Upper lobe of left lung (tissue), 6 donors: ENCODE measurements around the gene HSPA1L. TPM values are rescaled to one million over a fixed set of nuclear protein-coding genes. Genes with fewer than 3 reads are reported as not detected.
A peak's percentile ranks its signal among the peaks of the same experiment; 100 is the strongest.
"Not testable (repeated sequence)": the region's sequence is repeated elsewhere in the genome, so short reads cannot be mapped to it uniquely, and the experiment has no call there.

Source experiments
- ATAC-seq, 2 donors: fragments of 200-7000 bp; cut with Tn5 transposase; one replicate each; pipeline ENCODE4 v1.9.1; 2022; ENCODE audit warnings: mild to moderate bottlenecking in 2 of 2, moderate library complexity in 2 of 2; ENCODE audit not compliant: low FRiP score in 2 of 2
- DNase-seq, 2 donors: peaks; one replicate each; pipeline ENCODE4 v3.0.0-alpha.2; 2019 to 2020
- H3K27ac ChIP-seq, 4 donors: fragments of 200-600 bp; sonication (generic); one replicate each; pipeline ENCODE4 v1.5.1; 2016 to 2019
- H3K27me3 ChIP-seq, 4 donors: fragments of 200-600 bp; sonication (generic); one replicate each; pipeline ENCODE4 v1.5.1; 2017 to 2019
- H3K36me3 ChIP-seq, 4 donors: fragments of 200-600 bp; sonication (generic); one replicate each; pipeline ENCODE4 v1.5.1; 2016 to 2019
- H3K4me1 ChIP-seq, 4 donors: fragments of 200-600 bp; sonication (generic); one replicate each; pipeline ENCODE4 v1.5.1; 2018 to 2019
- H3K4me3 ChIP-seq, 4 donors: fragments of 200-600 bp; sonication (generic); one replicate each; pipeline ENCODE4 v1.5.1; 2017 to 2019; ENCODE audit warnings: mild to moderate bottlenecking in 2 of 4, moderate library complexity in 1 of 4
- H3K9me3 ChIP-seq, 4 donors: fragments of 200-600 bp; sonication (generic); one replicate each; pipeline ENCODE4 v1.5.1; 2018 to 2019
- CTCF ChIP-seq, 6 experiments: fragments of 450-650 bp in 4 of 6; fragments of 200-600 bp in 2 of 6; sonication (generic) in 2 of 6; IDR thresholded peaks; one replicate each; pipeline ENCODE4 v1.5.1; 2016 to 2019; ENCODE audit warnings: antibody characterized with exemption in 6 of 6
- EP300 ChIP-seq, 4 donors: sonication (generic); formaldehyde crosslinking; IDR thresholded peaks; one replicate each; pipeline ENCODE4 v1.5.1; 2017; ENCODE audit warnings: antibody characterized with exemption in 4 of 4, control low read depth in 2 of 4
- POLR2A ChIP-seq, 4 donors: fragments of 450-650 bp; IDR thresholded peaks; one replicate each; pipeline ENCODE4 v1.5.1; 2016 to 2017; ENCODE audit warnings: antibody characterized with exemption in 4 of 4, mild to moderate bottlenecking in 2 of 4
- POLR2AphosphoS5 ChIP-seq, 2 donors: sonication (generic); formaldehyde crosslinking; IDR thresholded peaks; one replicate each; pipeline ENCODE4 v1.5.1; 2017; ENCODE audit warnings: antibody characterized with exemption in 2 of 2
- WGBS, 2 donors: methylation state at CpG; one replicate each; pipeline ENCODE4 v1.1.5; 2017 to 2018; 5-methylcytosine and 5-hydroxymethylcytosine counted together
- total RNA-seq, 6 donors: library from RNA; depleted of rRNA in 4 of 6; stranded (reverse); fragments of >200 nt in 4 of 6; gene quantifications; one replicate each; pipeline versions ENCODE4 v1.1.0 to v1.2.1, GENCODE V29; 2016 to 2021
- donor health status: DM: no; HTN: no; CAD: no; lungs with moderate emphysema.
- donor health status: DM: no; HTN: yes; CAD: no; lungs with severe emphysema.

Gene HSPA1L
- total RNA-seq = 1 to 10 TPM in 5 of 6 donors, under 1 TPM in 1; 0.89 to 3.1 (median 2.0) TPM

GRCh38 chr6:31815025-31815838 lies at the start of gene HSPA1L, which contains the start of gene HSPA1A:
TSS of gene HSPA1L (minus strand) at chr6:31815283. CDS start at chr6:31811972, 3,311 bp downstream.
TSS of gene HSPA1A (plus strand) at chr6:31815543. CDS start at chr6:31815757, 214 bp downstream.
- H3K4me1 ChIP-seq = peaks cover 37 to 44% (median 40%) of the 10 kb centered on the region in 4 donors
- H3K9me3 ChIP-seq = no peaks in the 10 kb centered on the region
- TF ChIP-seq EP300 (IDR thresholded peaks at IDR 0.05) (peak in 1 of 4 donors; percentile 37), CTCF (IDR thresholded peaks at IDR 0.05) (peak in 1 of 6 experiments; percentile 13), POLR2A (IDR thresholded peaks at IDR 0.05) (peak; percentile 98 to 100 (median 100)), POLR2AphosphoS5 (IDR thresholded peaks at IDR 0.05) (peak; percentile 99 to 100)
- 2 to 7% methylated on average over 6 to 37 of the region's 56 CpGs for WGBS, 2 donors
- peak within 1 kb of the TSS; percentile 39 to 73 (median 48) for H3K4me3 ChIP-seq
- no peaks in the 10 kb centered on the region for H3K27me3 ChIP-seq
- DNase-seq = peak; percentile 90 to 94
- no peaks in the 10 kb centered on the region for H3K36me3 ChIP-seq
- peak; percentile 92 to 94 for ATAC-seq
- H3K27ac ChIP-seq = peak within 1 kb of the TSS; percentile 93 to 100 (median 97)

- no peak for TF ChIP-seq POLR2AphosphoS5 (IDR thresholded peaks at IDR 0.05)
- TF ChIP-seq CTCF (IDR thresholded peaks at IDR 0.05) = no peak
- no peak for TF ChIP-seq EP300 (IDR thresholded peaks at IDR 0.05)
- no peak for TF ChIP-seq POLR2A (IDR thresholded peaks at IDR 0.05)
These were observed 49.7 kb upstream of the HSPA1L start for GRCh38 chr6:31864818-31865204.

GRCh38 chr6:31864123-31864562 lies 49.1 kb upstream of the HSPA1L start:
- Histone ChIP-seq H3K27ac (peak overlapping the region; percentile 72 to 94 (median 82)), H3K36me3 (peaks cover 4 to 20% (median 15%) of the 10 kb centered on the region in 4 donors), H3K4me3 (peak overlapping the region; percentile 47 to 95 (median 60)), H3K4me1 (peaks cover 16 to 38% (median 24%) of the 10 kb centered on the region in 4 donors)
- not testable (repeated sequence) for H3K9me3 ChIP-seq, ATAC-seq, DNase-seq, H3K27me3 ChIP-seq
- TF ChIP-seq CTCF (IDR thresholded peaks at IDR 0.05) = peak in 1 of 6 experiments; percentile 9
- WGBS, 2 donors = 12% methylated on average over 16 of the region's 16 CpGs

More at GRCh38 chr6:31864818-31865204, 49.7 kb upstream of the HSPA1L start:
- H3K36me3 ChIP-seq = peaks cover 0 to 14% (median 9%) of the 10 kb centered on the region in 4 donors
- H3K4me1 ChIP-seq = peaks cover 16 to 38% (median 24%) of the 10 kb centered on the region in 4 donors
- WGBS, 2 donors = 82 to 90% methylated on average over 8 of the region's 8 CpGs
- no peak for DNase-seq
- ATAC-seq = no peak
- H3K9me3 ChIP-seq = no peaks in the 10 kb centered on the region
- H3K27ac ChIP-seq = no peak overlapping the region
- no peaks in the 10 kb centered on the region for H3K27me3 ChIP-seq
- H3K4me3 ChIP-seq = no peak overlapping the region

GRCh38 chr6:31862344-31863235 lies 47.5 kb upstream of the HSPA1L start, which contains the start of gene NEU1:
TSS of gene NEU1 (minus strand) at chr6:31862821. CDS start at chr6:31862776, 45 bp downstream.
- WGBS, 2 donors = 1% methylated on average over 37 to 61 of the region's 64 CpGs
- peak; percentile 98 for ATAC-seq

More at GRCh38 chr6:31862344-31863235, 47.5 kb upstream of the HSPA1L start, which contains the start of gene NEU1:
- peak within 1 kb of the TSS; percentile 74 to 95 (median 84) for H3K4me3 ChIP-seq
- H3K27me3 ChIP-seq = no peaks in the 10 kb centered on the region
- peak within 1 kb of the TSS; percentile 87 to 94 (median 90) for H3K27ac ChIP-seq
- peak; percentile 96 to 100 for DNase-seq
- TF ChIP-seq POLR2AphosphoS5 (IDR thresholded peaks at IDR 0.05) = peak; percentile 77 to 99
- peak in 2 of 6 experiments; percentile 6 to 12 for TF ChIP-seq CTCF (IDR thresholded peaks at IDR 0.05)
- peak in 2 of 4 donors; percentile 8 to 59 for TF ChIP-seq EP300 (IDR thresholded peaks at IDR 0.05)
- peak in 3 of 4 donors; percentile 88 to 98 (median 97) for TF ChIP-seq POLR2A (IDR thresholded peaks at IDR 0.05)
- peaks cover 10 to 36% (median 27%) of the 10 kb centered on the region in 4 donors for H3K36me3 ChIP-seq
- H3K4me1 ChIP-seq = peaks cover 16 to 38% (median 24%) of the 10 kb centered on the region in 4 donors
- no peaks in the 10 kb centered on the region for H3K9me3 ChIP-seq
